Measurements from ENCODE around the gene SLIT3. TPM values are rescaled to one million over a fixed set of nuclear protein-coding genes. Genes with fewer than 3 reads are reported as not detected.
"Not testable (repeated sequence)": the region's sequence is repeated elsewhere in the genome, so short reads cannot be mapped to it uniquely, and the experiment has no call there.

The SLIT3 gene
- total and polyA plus RNA-seq, 4 donors, result 4.6 to 48.5 (median 19.8) TPM

DNA sequence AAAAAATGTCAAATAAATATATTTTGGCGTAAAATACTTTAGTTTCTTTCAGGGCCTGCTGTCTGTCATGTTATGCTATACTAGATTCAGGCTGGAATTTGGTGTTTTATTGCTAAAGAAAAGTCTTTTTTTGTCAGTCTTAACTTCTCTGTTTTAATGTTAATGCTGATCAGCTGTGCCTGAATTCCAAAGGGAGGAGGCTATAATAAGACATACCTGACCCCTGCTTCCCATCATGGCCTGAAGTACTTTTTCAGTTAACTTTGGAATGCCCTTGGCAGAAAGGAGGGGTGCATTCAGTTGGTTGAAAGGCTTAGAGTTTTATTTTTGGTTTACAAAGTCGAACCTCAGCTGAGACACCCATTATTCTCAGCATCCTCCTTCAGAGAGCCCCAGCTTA lies 663.7 kb downstream of the SLIT3 start:
- TF ChIP-seq, protein P1, sequence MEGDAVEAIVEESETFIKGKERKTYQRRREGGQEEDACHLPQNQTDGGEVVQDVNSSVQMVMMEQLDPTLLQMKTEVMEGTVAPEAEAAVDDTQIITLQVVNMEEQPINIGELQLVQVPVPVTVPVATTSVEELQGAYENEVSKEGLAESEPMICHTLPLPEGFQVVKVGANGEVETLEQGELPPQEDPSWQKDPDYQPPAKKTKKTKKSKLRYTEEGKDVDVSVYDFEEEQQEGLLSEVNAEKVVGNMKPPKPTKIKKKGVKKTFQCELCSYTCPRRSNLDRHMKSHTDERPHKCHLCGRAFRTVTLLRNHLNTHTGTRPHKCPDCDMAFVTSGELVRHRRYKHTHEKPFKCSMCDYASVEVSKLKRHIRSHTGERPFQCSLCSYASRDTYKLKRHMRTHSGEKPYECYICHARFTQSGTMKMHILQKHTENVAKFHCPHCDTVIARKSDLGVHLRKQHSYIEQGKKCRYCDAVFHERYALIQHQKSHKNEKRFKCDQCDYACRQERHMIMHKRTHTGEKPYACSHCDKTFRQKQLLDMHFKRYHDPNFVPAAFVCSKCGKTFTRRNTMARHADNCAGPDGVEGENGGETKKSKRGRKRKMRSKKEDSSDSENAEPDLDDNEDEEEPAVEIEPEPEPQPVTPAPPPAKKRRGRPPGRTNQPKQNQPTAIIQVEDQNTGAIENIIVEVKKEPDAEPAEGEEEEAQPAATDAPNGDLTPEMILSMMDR (IDR thresholded peaks at IDR 0.05; ENCODE audit: control extremely low read depth, extremely low read depth), result no peak
- Histone ChIP-seq H3K9me3 (ENCODE audit: control insufficient read depth in 4 of 4, insufficient read depth in 3 of 4, low read length in 3 of 4) (no peaks in the 10 kb centered on the region), H3K36me3 (ENCODE audit: control insufficient read depth in 4 of 4, insufficient read depth in 4 of 4, low read length in 4 of 4) (no peaks in the 10 kb centered on the region), H3K9ac (ENCODE audit: insufficient read depth in 1 of 2, low read length in 2 of 2) (no peak overlapping the region), H3K27ac (ENCODE audit: low read depth in 1 of 2, low read length in 1 of 2) (no peak overlapping the region), H3K4me3 (no peak overlapping the region), H3K4me1 (ENCODE audit: control insufficient read depth in 5 of 5, insufficient read depth in 5 of 5, low read length in 5 of 5) (no peaks in the 10 kb centered on the region), H3K27me3 (ENCODE audit: control insufficient read depth in 3 of 3, insufficient read depth in 3 of 3, low read length in 2 of 3) (no peaks in the 10 kb centered on the region)
- 78 to 84% methylated on average over 2 of the region's 2 CpGs for WGBS, 2 donors
- DNase-seq, result no peak
- ATAC-seq (ENCODE audit: insufficient read depth, low FRiP score), result no peak

- H3K27me3 ChIP-seq (ENCODE audit: control insufficient read depth in 3 of 3, insufficient read depth in 3 of 3, low read length in 2 of 3); DNase-seq; H3K27ac ChIP-seq (ENCODE audit: low read depth in 1 of 2, low read length in 1 of 2); H3K36me3 ChIP-seq (ENCODE audit: control insufficient read depth in 4 of 4, insufficient read depth in 4 of 4, low read length in 4 of 4); H3K9ac ChIP-seq (ENCODE audit: insufficient read depth in 1 of 2, low read length in 2 of 2); ATAC-seq (ENCODE audit: insufficient read depth, low FRiP score); H3K4me3 ChIP-seq; H3K9me3 ChIP-seq (ENCODE audit: control insufficient read depth in 4 of 4, insufficient read depth in 3 of 4, low read length in 3 of 4); H3K4me1 ChIP-seq (ENCODE audit: control insufficient read depth in 5 of 5, insufficient read depth in 5 of 5, low read length in 5 of 5): not testable (repeated sequence)
- 89 to 95% methylated on average over 13 of the region's 13 CpGs for WGBS, 2 donors
Measured at GRCh38 chr5:168630958-168631357, 670.0 kb downstream of the SLIT3 start.

GRCh38 chr5:168624850-168625364 lies 676.0 kb downstream of the SLIT3 start:
- no peak for DNase-seq
- Histone ChIP-seq H3K4me1 (ENCODE audit: control insufficient read depth in 5 of 5, insufficient read depth in 5 of 5, low read length in 5 of 5) (no peaks in the 10 kb centered on the region), H3K27ac (ENCODE audit: low read depth in 1 of 2, low read length in 1 of 2) (no peak overlapping the region)

DNA sequence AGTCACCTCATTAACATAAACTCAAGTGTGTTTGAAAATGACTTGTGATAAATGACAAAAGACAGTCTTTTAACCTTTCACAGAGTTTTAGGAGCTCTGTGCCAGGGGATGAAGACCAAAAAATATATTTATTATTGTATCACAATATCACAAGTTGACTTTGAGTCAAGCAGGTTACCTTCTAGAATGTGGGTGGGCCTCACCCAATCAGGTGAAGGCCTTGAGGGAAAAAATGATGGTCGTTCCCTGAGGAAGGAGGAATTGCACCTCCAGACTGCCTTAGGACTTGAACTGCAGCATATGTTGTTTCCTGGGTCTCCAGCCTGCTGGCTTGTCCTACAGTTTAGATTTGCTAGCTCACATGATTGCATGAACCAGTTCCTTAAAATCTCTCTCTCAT lies 680.1 kb downstream of the SLIT3 start:
- Histone ChIP-seq H3K27me3 (ENCODE audit: control insufficient read depth in 3 of 3, insufficient read depth in 3 of 3, low read length in 2 of 3) (no peaks in the 10 kb centered on the region), H3K27ac (ENCODE audit: low read depth in 1 of 2, low read length in 1 of 2) (no peak overlapping the region), H3K9me3 (ENCODE audit: control insufficient read depth in 4 of 4, insufficient read depth in 3 of 4, low read length in 3 of 4) (no peaks in the 10 kb centered on the region), H3K36me3 (ENCODE audit: control insufficient read depth in 4 of 4, insufficient read depth in 4 of 4, low read length in 4 of 4) (no peaks in the 10 kb centered on the region), H3K4me1 (ENCODE audit: control insufficient read depth in 5 of 5, insufficient read depth in 5 of 5, low read length in 5 of 5) (no peaks in the 10 kb centered on the region), H3K9ac (ENCODE audit: insufficient read depth in 1 of 2, low read length in 2 of 2) (no peak overlapping the region), H3K4me3 (no peak overlapping the region)
- WGBS, 2 donors, result 89% methylated on average over 1 of the region's 1 CpG
- no peak for ATAC-seq (ENCODE audit: insufficient read depth, low FRiP score)
- no peak for DNase-seq
- TF ChIP-seq, protein P1 (IDR thresholded peaks at IDR 0.05; ENCODE audit: control extremely low read depth, extremely low read depth), result no peak

More at GRCh38 chr5:168624850-168625364, 676.0 kb downstream of the SLIT3 start:
- ATAC-seq (ENCODE audit: insufficient read depth, low FRiP score), result no peak
- Histone ChIP-seq H3K4me3 (no peak overlapping the region), H3K36me3 (ENCODE audit: control insufficient read depth in 4 of 4, insufficient read depth in 4 of 4, low read length in 4 of 4) (no peaks in the 10 kb centered on the region), H3K9me3 (ENCODE audit: control insufficient read depth in 4 of 4, insufficient read depth in 3 of 4, low read length in 3 of 4) (no peaks in the 10 kb centered on the region), H3K9ac (ENCODE audit: insufficient read depth in 1 of 2, low read length in 2 of 2) (no peak overlapping the region), H3K27me3 (ENCODE audit: control insufficient read depth in 3 of 3, insufficient read depth in 3 of 3, low read length in 2 of 3) (no peaks in the 10 kb centered on the region)
- WGBS, 2 donors, result 81 to 86% methylated on average over 3 of the region's 3 CpGs
- TF ChIP-seq, protein P1 (IDR thresholded peaks at IDR 0.05; ENCODE audit: control extremely low read depth, extremely low read depth), result no peak
